Omental fat pad (tissue), 4 donors: ENCODE data around the gene PRRC2A. TPM values are rescaled to one million over a fixed set of nuclear protein-coding genes. Genes with fewer than 3 reads are reported as not detected.

Experiments used
- ATAC-seq: fragments of 150-250 bp; one replicate; pipeline ENCODE4 v1.9.1; 2016; ENCODE audit warnings: mild to moderate bottlenecking, moderate library complexity; ENCODE audit not compliant: low FRiP score
- DNase-seq: peaks from one replicate; pipeline ENCODE4 v3.0.0-alpha.2; 2019; ENCODE audit warnings: low spot score
- total RNA-seq, 4 donors: library from RNA; depleted of rRNA; stranded (reverse); fragments of >200 nt; gene quantifications; one replicate each; pipeline ENCODE4 v1.1.0, GENCODE V29; 2016
- TF ChIP-seq, protein P1 (sequence below), 3 donors: fragments of 450-650 bp; IDR thresholded peaks; one replicate each; pipeline ENCODE4 v1.5.1; 2016 to 2017; ENCODE audit warnings: antibody characterized with exemption in 3 of 3, mild to moderate bottlenecking in 3 of 3, moderate library complexity in 2 of 3

Gene PRRC2A
- total RNA-seq, 4 donors from 2014 or later, result 44.8 to 111 (median 65.4) TPM

DNA sequence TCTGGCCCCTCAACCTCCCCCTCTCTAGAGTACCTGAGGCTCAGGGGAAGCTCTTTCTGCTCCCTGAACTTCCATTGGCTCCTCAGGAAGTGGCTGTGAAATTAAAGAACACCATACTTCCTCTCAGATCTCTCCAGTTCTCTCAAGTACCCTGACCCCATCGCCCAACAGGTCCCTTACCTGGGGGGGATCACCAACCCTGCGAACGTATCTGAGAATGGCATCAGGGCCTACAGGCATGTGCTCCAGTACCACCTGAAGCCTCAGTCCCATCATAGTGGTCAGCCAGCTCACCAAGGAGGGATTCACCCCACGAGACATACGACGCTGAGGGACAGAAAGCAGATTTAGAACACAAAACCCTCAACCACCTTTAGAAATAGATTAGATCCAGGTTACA is 20.1 kb downstream of the PRRC2A start:
- TF ChIP-seq, protein P1, sequence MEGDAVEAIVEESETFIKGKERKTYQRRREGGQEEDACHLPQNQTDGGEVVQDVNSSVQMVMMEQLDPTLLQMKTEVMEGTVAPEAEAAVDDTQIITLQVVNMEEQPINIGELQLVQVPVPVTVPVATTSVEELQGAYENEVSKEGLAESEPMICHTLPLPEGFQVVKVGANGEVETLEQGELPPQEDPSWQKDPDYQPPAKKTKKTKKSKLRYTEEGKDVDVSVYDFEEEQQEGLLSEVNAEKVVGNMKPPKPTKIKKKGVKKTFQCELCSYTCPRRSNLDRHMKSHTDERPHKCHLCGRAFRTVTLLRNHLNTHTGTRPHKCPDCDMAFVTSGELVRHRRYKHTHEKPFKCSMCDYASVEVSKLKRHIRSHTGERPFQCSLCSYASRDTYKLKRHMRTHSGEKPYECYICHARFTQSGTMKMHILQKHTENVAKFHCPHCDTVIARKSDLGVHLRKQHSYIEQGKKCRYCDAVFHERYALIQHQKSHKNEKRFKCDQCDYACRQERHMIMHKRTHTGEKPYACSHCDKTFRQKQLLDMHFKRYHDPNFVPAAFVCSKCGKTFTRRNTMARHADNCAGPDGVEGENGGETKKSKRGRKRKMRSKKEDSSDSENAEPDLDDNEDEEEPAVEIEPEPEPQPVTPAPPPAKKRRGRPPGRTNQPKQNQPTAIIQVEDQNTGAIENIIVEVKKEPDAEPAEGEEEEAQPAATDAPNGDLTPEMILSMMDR (IDR thresholded peaks at IDR 0.05), result no peak
- ATAC-seq, result no peak
- no peak for DNase-seq

DNA sequence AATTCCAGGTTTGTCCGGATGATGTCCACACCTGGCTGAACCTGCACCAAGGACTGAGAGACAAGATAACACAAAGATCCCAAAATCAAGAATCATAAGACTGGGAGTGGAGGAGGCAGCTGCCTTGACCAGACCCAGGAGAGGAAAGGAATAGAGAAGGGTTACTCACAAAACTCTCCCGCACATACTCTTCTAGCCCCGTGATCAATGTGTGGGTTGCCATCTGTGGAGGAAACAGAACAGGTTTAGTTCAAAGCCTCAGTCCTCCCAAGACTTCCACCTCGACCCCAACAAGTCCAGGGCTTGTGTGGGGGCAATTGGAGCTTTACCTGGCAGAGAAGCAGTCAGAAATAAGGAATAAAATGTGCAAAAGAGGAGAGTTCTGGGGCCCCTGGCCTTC is 20.9 kb downstream of the PRRC2A start:
- TF ChIP-seq, protein P1 (IDR thresholded peaks at IDR 0.05), result no peak
- ATAC-seq (no peak), DNase-seq (no peak)

DNA sequence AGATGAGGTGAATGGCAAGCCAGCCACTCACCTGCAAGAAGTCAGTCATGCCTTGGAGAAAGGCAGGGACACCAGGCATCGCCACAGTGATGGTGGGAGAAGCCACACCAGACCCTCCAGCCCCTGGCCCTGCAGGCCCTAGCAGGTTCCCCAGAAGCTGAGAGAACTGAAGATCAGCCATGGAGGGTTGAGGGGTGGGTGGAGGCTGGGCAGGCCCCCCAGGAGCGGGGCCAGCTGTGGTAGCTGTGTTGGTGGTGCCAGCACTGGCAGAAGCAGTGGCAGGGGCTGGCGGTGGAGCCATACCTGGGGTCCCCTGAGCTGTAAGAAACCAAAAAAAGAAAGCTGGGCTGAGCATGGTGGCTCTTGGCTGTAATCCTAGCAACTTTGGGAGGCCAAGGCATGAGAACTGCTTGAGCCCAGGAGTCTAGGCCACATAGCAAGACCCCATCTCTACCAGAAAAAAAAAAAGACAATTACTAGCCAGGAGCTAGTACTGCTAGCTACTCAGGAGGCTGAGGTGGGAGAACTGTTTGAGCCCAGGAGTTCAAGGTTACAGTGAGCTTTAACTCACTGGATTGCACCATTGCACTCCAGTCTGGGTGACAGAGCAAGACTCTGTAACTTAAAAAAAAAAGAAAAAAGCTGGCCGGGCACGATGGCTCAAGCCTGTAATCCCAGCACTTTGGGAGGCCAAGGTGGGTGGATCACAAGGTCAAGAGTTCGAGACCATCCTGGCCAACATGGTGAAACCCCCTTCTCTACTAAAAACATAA is 22.5 kb downstream of the PRRC2A start:
- ATAC-seq (no peak), DNase-seq (no peak)
- TF ChIP-seq, protein P1 (IDR thresholded peaks at IDR 0.05), result no peak

DNA sequence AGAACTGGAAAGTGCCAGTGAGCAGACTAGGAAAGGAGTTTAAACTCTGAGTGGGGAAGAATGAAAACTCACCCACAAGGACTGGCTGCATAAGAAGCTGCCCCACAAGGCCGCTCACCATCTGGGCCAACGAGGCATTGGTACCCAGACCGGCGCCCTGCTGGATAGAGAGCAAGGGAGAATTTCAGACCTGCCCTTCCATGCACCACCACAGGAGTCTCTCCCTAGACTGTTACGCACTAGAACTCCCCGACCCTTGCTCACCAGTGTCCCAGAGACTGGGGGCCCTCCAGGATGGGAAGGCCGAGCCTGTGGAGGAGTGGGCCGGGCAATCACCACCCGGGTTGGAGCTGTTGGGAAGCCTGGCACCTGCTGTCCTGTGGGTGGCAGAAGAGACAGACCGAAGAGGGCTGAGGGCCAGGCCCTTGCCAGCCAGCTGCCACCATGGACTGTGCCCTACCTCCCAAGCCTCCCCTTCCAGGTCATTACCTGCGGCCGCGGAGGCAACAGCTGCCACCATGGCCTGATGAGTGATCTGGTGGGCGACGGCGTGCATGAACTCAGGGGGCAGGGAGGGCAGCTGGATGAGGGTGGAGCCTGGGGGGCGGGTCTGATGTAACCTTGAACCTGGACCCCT is 23.4 kb downstream of the PRRC2A start:
- TF ChIP-seq, protein P1 (IDR thresholded peaks at IDR 0.05), result no peak
- DNase-seq (no peak), ATAC-seq (no peak)

DNA sequence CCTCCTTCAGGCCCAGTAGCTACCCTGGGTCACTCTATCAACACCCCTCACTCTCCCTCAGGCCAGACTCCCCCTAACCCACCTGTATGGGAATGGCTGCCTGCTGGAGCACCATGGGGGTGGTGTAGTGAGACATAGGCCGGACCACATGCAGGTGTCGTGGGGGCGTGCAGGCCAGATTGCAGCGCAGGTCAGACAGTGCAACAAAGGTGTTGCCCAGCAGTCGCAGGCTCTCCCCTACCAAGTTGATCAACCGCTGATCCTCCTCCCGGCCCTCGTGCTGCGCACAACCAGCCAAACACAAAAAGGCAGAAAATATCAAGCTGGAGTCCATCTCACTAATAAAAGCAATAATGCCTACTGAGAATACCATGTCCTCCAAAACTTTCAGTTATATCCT is 24.8 kb downstream of the PRRC2A start:
- DNase-seq, result no peak
- TF ChIP-seq, protein P1 (IDR thresholded peaks at IDR 0.05), result no peak
- no peak for ATAC-seq

DNA sequence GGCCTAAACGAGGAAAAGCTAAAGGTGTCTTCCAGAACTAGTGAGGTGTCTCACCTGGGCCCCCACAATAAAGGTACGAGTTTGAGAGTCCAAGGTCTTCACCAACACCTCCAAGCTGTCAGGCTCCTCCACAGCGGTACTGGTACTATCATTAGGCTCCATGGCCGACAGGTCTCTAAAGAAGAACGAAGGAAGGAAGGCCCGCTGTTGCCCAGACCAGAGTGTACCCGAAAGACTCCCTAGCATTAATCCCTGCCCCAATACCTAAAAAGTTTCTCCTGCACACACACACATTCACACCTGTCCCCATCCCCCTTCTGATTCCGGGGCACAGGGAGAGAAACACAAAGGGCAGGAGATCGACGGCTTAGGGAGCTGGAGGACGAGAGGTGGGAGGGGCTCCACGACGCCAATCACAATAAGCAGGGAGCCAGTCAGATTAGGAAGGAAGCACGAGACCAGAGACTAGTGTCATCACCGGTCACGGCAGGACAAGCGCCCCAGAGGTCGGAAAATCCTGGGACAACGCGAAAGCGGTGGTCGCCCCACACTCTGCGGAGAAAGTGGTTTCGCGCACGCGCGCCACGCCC is 31.2 kb downstream of the PRRC2A start:
- ATAC-seq (peak; percentile 58), DNase-seq (no peak)
- TF ChIP-seq, protein P1 (IDR thresholded peaks at IDR 0.05), result no peak
